Keratinocyte (primary cell): Measurements from ENCODE around the gene RET. TPM values are rescaled to one million over a fixed set of nuclear protein-coding genes. Genes with fewer than 3 reads are reported as not detected.

ENCODE experiments used
- DNase-seq: peaks from one replicate; pipeline ENCODE4 v3.0.0-alpha.2; 2011; ENCODE audit warnings: low read depth, missing footprints, low spot score
- FAIRE-seq: peaks from 2 replicates; lab custom pipeline; 2011; peaks lifted over from hg19 to GRCh38; lab: Jason Lieb, UNC
- H2AFZ ChIP-seq: 2 replicates; pipeline ENCODE4 v1.6.0; 2012; ENCODE audit warnings: low read length, control low read depth, inconsistent platforms; ENCODE audit not compliant: control insufficient read depth
- H3K27ac ChIP-seq: 2 replicates; pipeline ENCODE4 v1.5.1; 2011; ENCODE audit warnings: low read length; ENCODE audit not compliant: control insufficient read depth, insufficient read depth
- H3K27me3 ChIP-seq: 3 replicates; pipeline ENCODE4 v1.6.0; 2011; ENCODE audit warnings: low read length; ENCODE audit not compliant: control insufficient read depth, insufficient read depth; ENCODE audit errors: extremely low read depth
- H3K36me3 ChIP-seq, 2 experiments: 2 replicates in 1 of 2; 3 replicates in 1 of 2; pipeline ENCODE4 v1.5.1; 2011; ENCODE audit warnings: low read length in 2 of 2, mild to moderate bottlenecking in 1 of 2; ENCODE audit not compliant: control insufficient read depth in 2 of 2, insufficient read depth in 2 of 2; ENCODE audit errors: extremely low read depth in 1 of 2
- H3K4me1 ChIP-seq: 3 replicates; pipeline ENCODE4 v1.5.1; 2011; ENCODE audit warnings: low read length; ENCODE audit not compliant: control insufficient read depth, insufficient read depth; ENCODE audit errors: extremely low read depth
- H3K4me2 ChIP-seq: 3 replicates; pipeline ENCODE4 v1.6.0; 2011; ENCODE audit warnings: low read depth, low read length; ENCODE audit not compliant: control insufficient read depth, insufficient read depth; ENCODE audit errors: extremely low read depth
- H3K4me3 ChIP-seq, 3 experiments: fragments of 200-600 bp in 1 of 3; sonication (generic) in 1 of 3; 2 replicates in 2 of 3; 3 replicates in 1 of 3; pipeline ENCODE4 v1.5.1; 2011 to 2016; ENCODE audit warnings: low read length in 3 of 3, mild to moderate bottlenecking in 3 of 3, control low read depth in 2 of 3, inconsistent platforms in 1 of 3, low read depth in 1 of 3, mixed read lengths in 1 of 3, mixed run types in 1 of 3, moderate library complexity in 1 of 3; ENCODE audit not compliant: control insufficient read depth in 2 of 3, insufficient read depth in 2 of 3; ENCODE audit errors: extremely low read depth in 1 of 3
- H3K79me2 ChIP-seq: 2 replicates; pipeline ENCODE4 v1.6.0; 2012; ENCODE audit warnings: low read length; ENCODE audit not compliant: control insufficient read depth, insufficient read depth
- H3K9ac ChIP-seq: 3 replicates; pipeline ENCODE4 v1.6.0; 2011; ENCODE audit warnings: low read length; ENCODE audit not compliant: control insufficient read depth, insufficient read depth; ENCODE audit errors: extremely low read depth
- H3K9me1 ChIP-seq: 3 replicates; pipeline ENCODE4 v1.6.0; 2011; ENCODE audit warnings: low read length; ENCODE audit not compliant: control insufficient read depth, insufficient read depth; ENCODE audit errors: extremely low read depth
- H3K9me3 ChIP-seq: 2 replicates; pipeline ENCODE4 v1.5.1; 2012; ENCODE audit warnings: low read depth, low read length; ENCODE audit not compliant: control insufficient read depth
- H4K20me1 ChIP-seq: 3 replicates; pipeline ENCODE4 v1.6.0; 2011; ENCODE audit warnings: low read length; ENCODE audit not compliant: control insufficient read depth, insufficient read depth; ENCODE audit errors: extremely low read depth
- CTCF ChIP-seq, 3 experiments: IDR thresholded peaks in 1 of 3; conservative IDR thresholded peaks in 1 of 3; optimal IDR thresholded peaks in 1 of 3; 2 replicates in 2 of 3; 3 replicates in 1 of 3; pipeline versions ENCODE3 to v1.5.1; 2011; ENCODE audit warnings: low read length in 3 of 3, mild to moderate bottlenecking in 3 of 3, moderate library complexity in 2 of 3, control low read depth in 1 of 3, inconsistent platforms in 1 of 3; ENCODE audit not compliant: insufficient read depth in 2 of 3; ENCODE audit errors: extremely low read depth in 1 of 3
- EZH2 ChIP-seq: IDR thresholded peaks from one replicate; pipeline ENCODE4 v1.6.1; 2012; ENCODE audit warnings: inconsistent platforms, mild to moderate bottlenecking, low read length, moderate library complexity
- dilution Hi-C: fragments of 300-500 bp; cut with MboI; formaldehyde crosslinking; loops from one replicate; pipeline ENCODE4 v1.7.0; 2020; ENCODE audit warnings: low sequenced_read_pairs; ENCODE audit not compliant: extremely low pct_ligation_motif_present
- polyA plus RNA-seq, 5 experiments: library from polyadenylated mRNA; depleted of rRNA in 3 of 5; stranded (reverse) in 3 of 5; stranded (forward) in 1 of 5; unstranded in 1 of 5; fragments of >200 nt; gene quantifications; 1 replicate in 1 of 5; 2 replicates in 3 of 5; 3 replicates in 1 of 5; pipeline versions ENCODE4 v1.2.1 to v1.2.3, GENCODE V29; 2011 to 2012; ENCODE audit warnings: missing spikeins in 2 of 5, low read depth in 1 of 5, low replicate concordance in 1 of 5

The RET gene
- polyA plus RNA-seq, 1 donor (not counting 4 experiments of a cell fraction or from before 2014, with no cell fraction given): 0.21 TPM

DNA sequence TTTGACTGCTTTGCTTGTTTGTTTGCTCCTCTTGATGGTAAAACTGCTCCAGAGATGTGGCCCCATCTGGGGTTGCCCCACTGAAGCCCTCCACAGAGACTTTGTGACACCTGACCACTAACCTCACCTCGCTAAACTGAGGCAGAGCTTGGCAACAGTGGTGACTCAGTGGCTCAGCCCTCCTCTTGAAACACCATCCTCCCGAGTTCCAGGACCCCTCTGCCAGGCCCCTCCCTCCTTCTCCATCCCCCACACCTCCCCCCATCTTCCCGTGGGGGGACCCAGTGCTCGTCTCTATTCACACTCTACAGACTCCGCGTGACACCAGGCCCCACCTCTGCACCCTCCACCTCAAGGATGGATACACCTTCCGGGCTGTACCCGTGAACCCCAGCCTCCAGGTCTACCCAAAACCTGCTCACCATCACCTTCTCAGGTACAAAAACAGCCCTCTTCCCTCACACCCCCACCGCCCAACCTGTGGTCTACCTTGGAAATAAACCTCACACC lies 19.0 kb upstream of the RET start:
- H3K4me3 ChIP-seq: no peak overlapping the region
- no peaks in the 10 kb centered on the region for H3K4me1 ChIP-seq
- H3K27me3 ChIP-seq: peaks cover 9% of the 10 kb centered on the region
- H3K9me3 ChIP-seq: no peaks in the 10 kb centered on the region
- no peak for DNase-seq
- no peaks in the 10 kb centered on the region for H3K36me3 ChIP-seq
- no peaks in the 10 kb centered on the region for H3K79me2 ChIP-seq
- TF ChIP-seq EZH2: no peak
- TF ChIP-seq CTCF (optimal IDR thresholded peaks at IDR 0.05 in 1 of 3, IDR thresholded peaks at IDR 0.05 in 1 of 3, conservative IDR thresholded peaks at IDR 0.05 in 1 of 3; ENCODE audit: extremely low read depth in 1 of 3, insufficient read depth in 2 of 3, low read length in 3 of 3): no peak
- no peak overlapping the region for H3K4me2 ChIP-seq
- dilution Hi-C loops: no loop called here
- H2AFZ ChIP-seq: no peak overlapping the region
- no peak overlapping the region for H3K27ac ChIP-seq
- no peak overlapping the region for H3K9ac ChIP-seq
- H4K20me1 ChIP-seq: no peaks in the 10 kb centered on the region
- H3K9me1 ChIP-seq: no peaks in the 10 kb centered on the region
- no peak for FAIRE-seq

- FAIRE-seq (no peak), DNase-seq (no peak)
- Histone ChIP-seq H3K27me3 (peaks cover 9% of the 10 kb centered on the region), H2AFZ (no peak overlapping the region), H3K4me3 (no peak overlapping the region), H3K9me1 (no peaks in the 10 kb centered on the region), H3K4me2 (no peak overlapping the region), H3K27ac (no peak overlapping the region), H3K9me3 (no peaks in the 10 kb centered on the region), H3K36me3 (no peaks in the 10 kb centered on the region), H3K79me2 (no peaks in the 10 kb centered on the region), H4K20me1 (no peaks in the 10 kb centered on the region), H3K9ac (no peak overlapping the region), H3K4me1 (no peaks in the 10 kb centered on the region)
- dilution Hi-C loops: no loop called here
- TF ChIP-seq EZH2 (no peak), CTCF (optimal IDR thresholded peaks at IDR 0.05 in 1 of 3, IDR thresholded peaks at IDR 0.05 in 1 of 3, conservative IDR thresholded peaks at IDR 0.05 in 1 of 3; ENCODE audit: extremely low read depth in 1 of 3, insufficient read depth in 2 of 3, low read length in 3 of 3) (no peak)
Measured at GRCh38 chr10:43058716-43059335, 18.0 kb upstream of the RET start.
